ENCODE results near the gene MPZL2.

GRCh38 chr11:118210323-118210722 lies 53.8 kb downstream of the MPZL2 start:
- TF ChIP-seq ZNF622 (IDR thresholded peaks at IDR 0.05): no peak
- no peak for TF ChIP-seq CTCF (IDR thresholded peaks at IDR 0.05 in 2 of 3, conservative IDR thresholded peaks at IDR 0.05 in 1 of 3; ENCODE audit: control insufficient read depth in 2 of 3, extremely low read depth in 1 of 3, insufficient read depth in 1 of 3, low read depth in 3 of 3, low read length in 3 of 3)
- no peak for TF ChIP-seq PBX3 (IDR thresholded peaks at IDR 0.05; ENCODE audit: insufficient replicate concordance, low read depth, low read length)
- TF ChIP-seq EED (IDR thresholded peaks at IDR 0.05; ENCODE audit: low read depth): no peak
- TF ChIP-seq BHLHE40 (IDR thresholded peaks at IDR 0.05; ENCODE audit: borderline replicate concordance in 1 of 2, low read depth in 2 of 2, low read length in 1 of 2): no peak
- no peak for TF ChIP-seq POLR2A (IDR thresholded peaks at IDR 0.05; ENCODE audit: low read depth, low read length)
- no peak for TF ChIP-seq BCLAF1 (IDR thresholded peaks at IDR 0.05)
- no peak for TF ChIP-seq YY1 (IDR thresholded peaks at IDR 0.05; ENCODE audit: low read depth, low read length)
- TF ChIP-seq FOXK2 (IDR thresholded peaks at IDR 0.05): no peak
- no peak for TF ChIP-seq BRCA1 (IDR thresholded peaks at IDR 0.05; ENCODE audit: low read depth, low read length)

Data from GM12878 (cell line).